Nephron progenitor cell (in vitro differentiated cells): ENCODE results near the gene XPNPEP3.

Experiments used
- DNase-seq: peaks from one replicate; pipeline ENCODE4 v3.0.0; 2021
- H3K27ac Mint-ChIP-seq: 2 replicates; pipeline ENCODE4 v1.8.0; 2021; ENCODE audit warnings: mild to moderate bottlenecking, moderate library complexity, mixed read lengths
- H3K27me3 Mint-ChIP-seq: 2 replicates; pipeline ENCODE4 v1.8.0; 2021; ENCODE audit warnings: mild to moderate bottlenecking, low read depth, mixed read lengths; ENCODE audit not compliant: poor library complexity
- H3K36me3 Mint-ChIP-seq: 2 replicates; pipeline ENCODE4 v1.8.0; 2021; ENCODE audit warnings: low read depth, mixed read lengths
- H3K4me1 Mint-ChIP-seq: 2 replicates; pipeline ENCODE4 v1.8.0; 2021; ENCODE audit warnings: mixed read lengths
- H3K4me3 Mint-ChIP-seq: 2 replicates; pipeline ENCODE4 v1.8.0; 2021; ENCODE audit warnings: mild to moderate bottlenecking, moderate library complexity, mixed read lengths
- H3K9me3 Mint-ChIP-seq: 2 replicates; pipeline ENCODE4 v1.8.0; 2021; ENCODE audit warnings: mild to moderate bottlenecking, moderate library complexity, mixed read lengths
- CTCF ChIP-seq: fragments of 200-600 bp; sonication (generic); IDR thresholded peaks from 2 replicates; pipeline ENCODE4 v1.5.0; 2021; ENCODE audit warnings: antibody characterized with exemption

XPNPEP3 gene

GRCh38 chr22:40878922-40879321, 22.0 kb downstream of the XPNPEP3 start:
- Mint-ChIP-seq H3K4me3 (no peak overlapping the region), H3K27ac (no peak overlapping the region), H3K27me3 (no peaks in the 10 kb centered on the region), H3K9me3 (no peaks in the 10 kb centered on the region), H3K4me1 (no peaks in the 10 kb centered on the region), H3K36me3 (peaks cover 37% of the 10 kb centered on the region)
- no peak for DNase-seq
- TF ChIP-seq CTCF: no peak

GRCh38 chr22:40889116-40889515, 32.2 kb downstream of the XPNPEP3 start:
- Mint-ChIP-seq H3K4me1 (no peaks in the 10 kb centered on the region), H3K9me3 (no peaks in the 10 kb centered on the region), H3K27me3 (no peaks in the 10 kb centered on the region), H3K36me3 (peaks cover 57% of the 10 kb centered on the region), H3K4me3 (no peak overlapping the region), H3K27ac (no peak overlapping the region)
- no peak for TF ChIP-seq CTCF
- DNase-seq: no peak

GRCh38 chr22:40890881-40891280, 33.9 kb downstream of the XPNPEP3 start:
- H3K27ac Mint-ChIP-seq: no peak overlapping the region
- no peaks in the 10 kb centered on the region for H3K9me3 Mint-ChIP-seq
- no peak for TF ChIP-seq CTCF
- H3K4me1 Mint-ChIP-seq: no peaks in the 10 kb centered on the region
- peaks cover 53% of the 10 kb centered on the region for H3K36me3 Mint-ChIP-seq
- H3K4me3 Mint-ChIP-seq: no peak overlapping the region
- H3K27me3 Mint-ChIP-seq: no peaks in the 10 kb centered on the region
- no peak for DNase-seq

GRCh38 chr22:40894417-40894816, 37.5 kb downstream of the XPNPEP3 start:
- H3K27ac Mint-ChIP-seq: no peak overlapping the region
- no peaks in the 10 kb centered on the region for H3K9me3 Mint-ChIP-seq
- no peaks in the 10 kb centered on the region for H3K4me1 Mint-ChIP-seq
- DNase-seq: no peak
- peaks cover 33% of the 10 kb centered on the region for H3K36me3 Mint-ChIP-seq
- TF ChIP-seq CTCF: no peak
- H3K4me3 Mint-ChIP-seq: no peak overlapping the region
- H3K27me3 Mint-ChIP-seq: no peaks in the 10 kb centered on the region

- Mint-ChIP-seq H3K36me3 (peaks cover 25% of the 10 kb centered on the region), H3K4me3 (no peak overlapping the region), H3K27ac (no peak overlapping the region), H3K4me1 (no peaks in the 10 kb centered on the region), H3K27me3 (no peaks in the 10 kb centered on the region), H3K9me3 (no peaks in the 10 kb centered on the region)
- no peak for DNase-seq
- peak; percentile 12 for TF ChIP-seq CTCF
These were observed 42.0 kb downstream of the XPNPEP3 start for GRCh38 chr22:40898850-40899357.

GRCh38 chr22:40904101-40904500, 47.2 kb downstream of the XPNPEP3 start:
- H3K4me3 Mint-ChIP-seq: no peak overlapping the region
- H3K4me1 Mint-ChIP-seq: no peaks in the 10 kb centered on the region
- no peaks in the 10 kb centered on the region for H3K27me3 Mint-ChIP-seq
- H3K9me3 Mint-ChIP-seq: no peaks in the 10 kb centered on the region
- no peak overlapping the region for H3K27ac Mint-ChIP-seq
- TF ChIP-seq CTCF: no peak
- no peak for DNase-seq
- H3K36me3 Mint-ChIP-seq: peaks cover 42% of the 10 kb centered on the region
